ENCODE results near the gene DUS4L.

The DUS4L gene

GRCh38 chr7:107538001-107538400 lies 25.8 kb upstream of the DUS4L start:
- no peak overlapping the region for H3K4me3 ChIP-seq (ENCODE audit: low read depth, low read length)
- TF ChIP-seq CTCF (IDR thresholded peaks at IDR 0.05; ENCODE audit: low read depth, low read length, missing control alignments), result no peak
- no peak for DNase-seq (ENCODE audit: low read depth)
- in situ Hi-C loops (cut with HindIII; ENCODE audit: low sequenced_read_pairs), result no loop called here

- no peak for TF ChIP-seq CTCF (IDR thresholded peaks at IDR 0.05; ENCODE audit: low read depth, low read length, missing control alignments)
- no peak overlapping the region for H3K4me3 ChIP-seq (ENCODE audit: low read depth, low read length)
- in situ Hi-C loops (cut with HindIII; ENCODE audit: low sequenced_read_pairs), result no loop called here
- DNase-seq (ENCODE audit: low read depth), result no peak
Observed at GRCh38 chr7:107543338-107543993, 20.3 kb upstream of the DUS4L start.

- in situ Hi-C loops (cut with HindIII; ENCODE audit: low sequenced_read_pairs), result no loop called here
- TF ChIP-seq CTCF (IDR thresholded peaks at IDR 0.05; ENCODE audit: low read depth, low read length, missing control alignments), result no peak
- no peak overlapping the region for H3K4me3 ChIP-seq (ENCODE audit: low read depth, low read length)
- no peak for DNase-seq (ENCODE audit: low read depth)
Observed at GRCh38 chr7:107544848-107545591, 18.8 kb upstream of the DUS4L start.

GRCh38 chr7:107551936-107552335 lies 11.8 kb upstream of the DUS4L start:
- no peak for DNase-seq (ENCODE audit: low read depth)
- H3K4me3 ChIP-seq (ENCODE audit: low read depth, low read length), result no peak overlapping the region
- in situ Hi-C loops (cut with HindIII; ENCODE audit: low sequenced_read_pairs), result no loop called here
- TF ChIP-seq CTCF (IDR thresholded peaks at IDR 0.05; ENCODE audit: low read depth, low read length, missing control alignments), result no peak

- no peak for TF ChIP-seq CTCF (IDR thresholded peaks at IDR 0.05; ENCODE audit: low read depth, low read length, missing control alignments)
- DNase-seq (ENCODE audit: low read depth), result no peak
- in situ Hi-C loops (cut with HindIII; ENCODE audit: low sequenced_read_pairs), result no loop called here
- no peak overlapping the region for H3K4me3 ChIP-seq (ENCODE audit: low read depth, low read length)
Observed at GRCh38 chr7:107555893-107556292, 7.9 kb upstream of the DUS4L start.

GRCh38 chr7:107559864-107560263 lies 3.9 kb upstream of the DUS4L start:
- DNase-seq (ENCODE audit: low read depth), result no peak
- H3K4me3 ChIP-seq (ENCODE audit: low read depth, low read length), result no peak overlapping the region
- in situ Hi-C loops (cut with HindIII; ENCODE audit: low sequenced_read_pairs), result loop anchor here (10.0 kb wide), 1 partner anchor 85 kb away; the partner anchor contains the start of gene GPR22
- TF ChIP-seq CTCF (IDR thresholded peaks at IDR 0.05; ENCODE audit: low read depth, low read length, missing control alignments), result no peak

Measured in astrocyte of the cerebellum (primary cell).